CD14-positive monocyte (primary cell): ENCODE results near the gene RGL1. TPM values are rescaled to one million over a fixed set of nuclear protein-coding genes. Genes with fewer than 3 reads are reported as not detected.

Source experiments
- DNase-seq, 3 donors: peaks; one replicate each; pipeline ENCODE4 v3.0.0-alpha.2; 2011 to 2022
- H2AFZ ChIP-seq: 2 replicates; pipeline ENCODE4 v1.6.0; 2012; ENCODE audit warnings: mild to moderate bottlenecking, low read depth, low read length, inconsistent platforms; ENCODE audit not compliant: insufficient read depth, poor library complexity, severe bottlenecking
- H3K27ac ChIP-seq, 2 donors: 1 replicate in 1 of 2; 2 replicates in 1 of 2; pipeline ENCODE4 v1.5.1; 2012 to 2013; ENCODE audit warnings: low read length in 2 of 2, control low read depth in 1 of 2, inconsistent platforms in 1 of 2, low read depth in 1 of 2, mild to moderate bottlenecking in 1 of 2
- H3K27me3 ChIP-seq, 2 donors: one replicate each; pipeline versions ENCODE4 v1.6.0 to v1.6.1; 2011 to 2013; ENCODE audit warnings: low read length in 2 of 2; ENCODE audit not compliant: control insufficient read depth in 2 of 2, insufficient read depth in 2 of 2
- H3K36me3 ChIP-seq, 2 donors: replicated peaks in 1 of 2; 1 replicate in 1 of 2; 2 replicates in 1 of 2; pipeline versions ENCODE4 v1.5.1 to v1.6.1; 2012 to 2013; ENCODE audit warnings: low read length in 2 of 2, control low read depth in 1 of 2, inconsistent platforms in 1 of 2, mild to moderate bottlenecking in 1 of 2; ENCODE audit not compliant: insufficient read depth in 2 of 2, control insufficient read depth in 1 of 2
- H3K4me1 ChIP-seq, 2 donors: 1 replicate in 1 of 2; 2 replicates in 1 of 2; pipeline versions ENCODE4 v1.5.1 to v1.6.1; 2012 to 2013; ENCODE audit warnings: low read length in 2 of 2, control low read depth in 1 of 2, inconsistent platforms in 1 of 2, mild to moderate bottlenecking in 1 of 2, moderate library complexity in 1 of 2; ENCODE audit not compliant: insufficient read depth in 2 of 2, control insufficient read depth in 1 of 2
- H3K4me2 ChIP-seq: replicated peaks from 2 replicates; pipeline ENCODE3; 2012; ENCODE audit warnings: low read length, moderate library complexity, mild to moderate bottlenecking; ENCODE audit not compliant: poor library complexity, severe bottlenecking; ENCODE audit errors: extremely low read depth
- H3K4me3 ChIP-seq, 3 experiments: fragments of 200-600 bp in 1 of 3; sonication (generic) in 1 of 3; replicated peaks in 1 of 3; 1 replicate in 2 of 3; 2 replicates in 1 of 3; pipeline ENCODE4 v1.5.1; 2011 to 2013; ENCODE audit warnings: low read length in 3 of 3, mild to moderate bottlenecking in 3 of 3, control low read depth in 2 of 3, low read depth in 2 of 3, inconsistent platforms in 1 of 3, moderate library complexity in 1 of 3
- H3K79me2 ChIP-seq: 2 replicates; pipeline ENCODE4 v1.6.0; 2012; ENCODE audit warnings: mild to moderate bottlenecking, control low read depth, inconsistent platforms, low read length, moderate library complexity; ENCODE audit not compliant: insufficient read depth
- H3K9ac ChIP-seq: 2 replicates; pipeline ENCODE4 v1.6.0; 2017; ENCODE audit warnings: low read length, mild to moderate bottlenecking; ENCODE audit not compliant: insufficient read depth, poor library complexity, severe bottlenecking
- H3K9me3 ChIP-seq, 2 donors: replicated peaks in 1 of 2; 1 replicate in 1 of 2; 2 replicates in 1 of 2; pipeline versions ENCODE4 v1.5.1 to v1.6.1; 2012 to 2013; ENCODE audit warnings: low read length in 2 of 2, control low read depth in 1 of 2; ENCODE audit not compliant: control insufficient read depth in 1 of 2, insufficient read depth in 1 of 2
- H4K20me1 ChIP-seq: 2 replicates; pipeline ENCODE4 v1.6.0; 2012; ENCODE audit warnings: mild to moderate bottlenecking, low read length, control low read depth, moderate library complexity; ENCODE audit not compliant: insufficient read depth
- H3K27ac Mint-ChIP-seq, 7 donors: one replicate each; pipeline ENCODE4 v1.8.0; 2020; ENCODE audit warnings: mild to moderate bottlenecking in 7 of 7, mixed read lengths in 7 of 7, moderate library complexity in 6 of 7, inconsistent platforms in 2 of 7
- H3K27me3 Mint-ChIP-seq, 3 donors: one replicate each; pipeline ENCODE4 v1.8.0; 2021 to 2022; ENCODE audit warnings: low read depth in 3 of 3, mild to moderate bottlenecking in 3 of 3, mixed read lengths in 3 of 3, moderate library complexity in 3 of 3, inconsistent platforms in 1 of 3
- H3K36me3 Mint-ChIP-seq, 2 donors: one replicate each; pipeline ENCODE4 v1.8.0; 2020; ENCODE audit warnings: mixed read lengths in 2 of 2, inconsistent platforms in 1 of 2, mild to moderate bottlenecking in 1 of 2
- H3K4me1 Mint-ChIP-seq: one replicate; pipeline ENCODE4 v1.8.0; 2020; ENCODE audit warnings: mild to moderate bottlenecking, mixed read lengths
- H3K4me3 Mint-ChIP-seq, 2 donors: one replicate each; pipeline ENCODE4 v1.8.0; 2020; ENCODE audit warnings: mild to moderate bottlenecking in 2 of 2, mixed read lengths in 2 of 2, moderate library complexity in 1 of 2
- H3K9me3 Mint-ChIP-seq, 7 donors: one replicate each; pipeline ENCODE4 v1.8.0; 2020 to 2022; ENCODE audit warnings: mixed read lengths in 7 of 7, mild to moderate bottlenecking in 6 of 7, moderate library complexity in 6 of 7, inconsistent platforms in 2 of 7
- WGBS: methylation state at CpG from one replicate; pipeline ENCODE4 v1.1.5; 2013; ENCODE audit warnings: missing lambda C conversion rate; ENCODE audit not compliant: insufficient coverage; 5-methylcytosine and 5-hydroxymethylcytosine counted together
- intact Hi-C, 2 donors: fragments of 100-400 bp; cut with micrococcal nuclease; formaldehyde crosslinking; loops; one replicate each; pipeline versions ENCODE4 v1.15.0 to v1.15.1; 2023
- polyA plus RNA-seq, 3 donors: library from polyadenylated mRNA; depleted of rRNA in 1 of 3; unstranded in 2 of 3; stranded (reverse) in 1 of 3; fragments of 300-500 nt in 2 of 3; fragments of >200 nt in 1 of 3; fragmentation: Illumina TruSeq in 2 of 3; gene quantifications; 1 replicate in 2 of 3; 2 replicates in 1 of 3; pipeline ENCODE4 v1.2.3, GENCODE V29; 2012 to 2021
- TF ChIP-seq, protein P1 (sequence below): fragments of 200-600 bp; IDR thresholded peaks from one replicate; pipeline ENCODE4 v1.8.0; 2022; ENCODE audit warnings: antibody characterized with exemption, mild to moderate bottlenecking

RGL1 gene
- polyA plus RNA-seq, 3 donors, result 1.2 to 3.3 (median 2.0) TPM

DNA sequence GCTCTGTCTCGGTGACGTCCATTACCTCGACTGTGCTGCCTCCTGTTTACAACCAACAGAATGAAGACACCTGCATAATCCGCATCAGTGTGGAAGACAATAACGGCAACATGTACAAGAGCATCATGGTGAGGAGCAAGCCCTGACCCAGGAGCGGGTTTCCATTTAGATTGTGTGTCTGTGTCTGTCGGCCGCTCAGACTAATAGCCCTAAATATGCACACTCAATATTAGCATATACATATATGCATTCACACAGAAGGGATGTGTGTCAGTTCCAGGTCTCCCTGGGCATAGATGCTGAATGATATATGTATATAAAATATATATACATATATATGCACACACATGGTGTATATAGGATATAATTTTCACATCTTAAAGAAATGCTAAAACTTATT is 111.7 kb downstream of the RGL1 start:
- Histone ChIP-seq H3K9me3 (no peaks in the 10 kb centered on the region), H3K4me2 (no peak overlapping the region), H3K27me3 (no peaks in the 10 kb centered on the region), H3K4me3 (no peak overlapping the region), H3K4me1 (peaks cover 24 to 26% of the 10 kb centered on the region in 2 donors), H3K36me3 (no peaks in the 10 kb centered on the region), H3K27ac (no peak overlapping the region), H3K9ac (no peak overlapping the region), H3K79me2 (no peaks in the 10 kb centered on the region), H4K20me1 (no peaks in the 10 kb centered on the region), H2AFZ (no peak overlapping the region)
- 97% methylated on average over 4 of the region's 8 CpGs for whole genome bisulfite sequencing
- TF ChIP-seq, protein P1, sequence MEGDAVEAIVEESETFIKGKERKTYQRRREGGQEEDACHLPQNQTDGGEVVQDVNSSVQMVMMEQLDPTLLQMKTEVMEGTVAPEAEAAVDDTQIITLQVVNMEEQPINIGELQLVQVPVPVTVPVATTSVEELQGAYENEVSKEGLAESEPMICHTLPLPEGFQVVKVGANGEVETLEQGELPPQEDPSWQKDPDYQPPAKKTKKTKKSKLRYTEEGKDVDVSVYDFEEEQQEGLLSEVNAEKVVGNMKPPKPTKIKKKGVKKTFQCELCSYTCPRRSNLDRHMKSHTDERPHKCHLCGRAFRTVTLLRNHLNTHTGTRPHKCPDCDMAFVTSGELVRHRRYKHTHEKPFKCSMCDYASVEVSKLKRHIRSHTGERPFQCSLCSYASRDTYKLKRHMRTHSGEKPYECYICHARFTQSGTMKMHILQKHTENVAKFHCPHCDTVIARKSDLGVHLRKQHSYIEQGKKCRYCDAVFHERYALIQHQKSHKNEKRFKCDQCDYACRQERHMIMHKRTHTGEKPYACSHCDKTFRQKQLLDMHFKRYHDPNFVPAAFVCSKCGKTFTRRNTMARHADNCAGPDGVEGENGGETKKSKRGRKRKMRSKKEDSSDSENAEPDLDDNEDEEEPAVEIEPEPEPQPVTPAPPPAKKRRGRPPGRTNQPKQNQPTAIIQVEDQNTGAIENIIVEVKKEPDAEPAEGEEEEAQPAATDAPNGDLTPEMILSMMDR, result no peak
- Mint-ChIP-seq H3K27me3 (no peaks in the 10 kb centered on the region), H3K4me1 (peaks cover 26% of the 10 kb centered on the region), H3K27ac (peak overlapping the region in 3 of 7 donors; percentile 3 to 36 (median 8)), H3K9me3 (no peaks in the 10 kb centered on the region), H3K4me3 (no peak overlapping the region), H3K36me3 (peaks cover 0 to 3% of the 10 kb centered on the region in 2 donors)
- no peak for DNase-seq
- intact Hi-C loops, result loop anchor here (5.0 to 10.0 kb wide), 2 partner anchors 112 to 264 kb away; partner anchors contain the start of genes APOBEC4 (in 1 of the 2) and RGL1 (in 1 of the 2)

GRCh38 chr1:183918589-183918988 is 113.7 kb downstream of the RGL1 start:
- Histone ChIP-seq H3K4me2 (no peak overlapping the region), H3K9me3 (no peaks in the 10 kb centered on the region), H3K79me2 (no peaks in the 10 kb centered on the region), H3K4me1 (peaks cover 12 to 13% of the 10 kb centered on the region in 2 donors), H4K20me1 (no peaks in the 10 kb centered on the region), H3K9ac (no peak overlapping the region), H3K27me3 (no peaks in the 10 kb centered on the region), H3K27ac (no peak overlapping the region), H2AFZ (no peak overlapping the region), H3K36me3 (no peaks in the 10 kb centered on the region), H3K4me3 (no peak overlapping the region)
- Mint-ChIP-seq H3K9me3 (no peaks in the 10 kb centered on the region), H3K4me1 (peaks cover 15% of the 10 kb centered on the region), H3K4me3 (no peak overlapping the region), H3K36me3 (peaks cover 0 to 5% of the 10 kb centered on the region in 2 donors), H3K27me3 (peaks cover 0 to 3% (median 0%) of the 10 kb centered on the region in 3 donors), H3K27ac (no peak overlapping the region)
- TF ChIP-seq, protein P1, result no peak
- intact Hi-C loops, result loop anchor here (5.0 to 10.0 kb wide), 2 partner anchors 114 to 266 kb away; partner anchors contain the start of genes APOBEC4 (in 1 of the 2) and RGL1 (in 1 of the 2)
- no peak for DNase-seq
- 98% methylated on average over 4 of the region's 6 CpGs for WGBS
